ENCODE data around the gene CCBE1.

CCBE1 gene

GRCh38 chr18:59423259-59423658 is 274.0 kb downstream of the CCBE1 start:
- in situ Hi-C loops (cut with MboI; ENCODE audit: low sequenced_read_pairs): no loop called here

GRCh38 chr18:59420244-59420643 is 277.0 kb downstream of the CCBE1 start:
- in situ Hi-C loops (cut with MboI; ENCODE audit: low sequenced_read_pairs): no loop called here

- in situ Hi-C loops (cut with MboI; ENCODE audit: low sequenced_read_pairs): no loop called here
These were observed 277.8 kb downstream of the CCBE1 start for GRCh38 chr18:59419386-59419785.

GRCh38 chr18:59416818-59417217 is 280.4 kb downstream of the CCBE1 start:
- in situ Hi-C loops (cut with MboI; ENCODE audit: low sequenced_read_pairs): no loop called here

GRCh38 chr18:59414111-59414653 is 283.0 kb downstream of the CCBE1 start:
- in situ Hi-C loops (cut with MboI; ENCODE audit: low sequenced_read_pairs): no loop called here

GRCh38 chr18:59402432-59403090 is 294.7 kb downstream of the CCBE1 start:
- in situ Hi-C loops (cut with MboI; ENCODE audit: low sequenced_read_pairs): no loop called here

GRCh38 chr18:59400407-59400806 is 296.8 kb downstream of the CCBE1 start:
- in situ Hi-C loops (cut with MboI; ENCODE audit: low sequenced_read_pairs): no loop called here

- in situ Hi-C loops (cut with MboI; ENCODE audit: low sequenced_read_pairs): no loop called here
These were observed 301.7 kb downstream of the CCBE1 start for GRCh38 chr18:59395226-59396175.

- in situ Hi-C loops (cut with MboI; ENCODE audit: low sequenced_read_pairs): no loop called here
These were observed 303.8 kb downstream of the CCBE1 start for GRCh38 chr18:59393381-59393780.

GRCh38 chr18:59388817-59389216 is 308.4 kb downstream of the CCBE1 start:
- in situ Hi-C loops (cut with MboI; ENCODE audit: low sequenced_read_pairs): no loop called here

- in situ Hi-C loops (cut with MboI; ENCODE audit: low sequenced_read_pairs): no loop called here
These were observed 309.3 kb downstream of the CCBE1 start for GRCh38 chr18:59387687-59388565.

GRCh38 chr18:59386909-59387686 is 310.1 kb downstream of the CCBE1 start:
- in situ Hi-C loops (cut with MboI; ENCODE audit: low sequenced_read_pairs): no loop called here

- in situ Hi-C loops (cut with MboI; ENCODE audit: low sequenced_read_pairs): no loop called here
These were observed 312.0 kb downstream of the CCBE1 start for GRCh38 chr18:59385191-59385590.

- in situ Hi-C loops (cut with MboI; ENCODE audit: low sequenced_read_pairs): no loop called here
These were observed 313.4 kb downstream of the CCBE1 start for GRCh38 chr18:59383851-59384250.

GRCh38 chr18:59382383-59382782 is 314.8 kb downstream of the CCBE1 start:
- in situ Hi-C loops (cut with MboI; ENCODE audit: low sequenced_read_pairs): no loop called here

GRCh38 chr18:59381949-59382348 is 315.3 kb downstream of the CCBE1 start:
- in situ Hi-C loops (cut with MboI; ENCODE audit: low sequenced_read_pairs): no loop called here
